Heart right ventricle (tissue), 16 donors: ENCODE data around the gene AIPL1. TPM values are rescaled to one million over a fixed set of nuclear protein-coding genes. Genes with fewer than 3 reads are reported as not detected.

Source experiments
- ATAC-seq, 8 donors: fragments of 200-7000 bp; cut with Tn5 transposase; one replicate each; pipeline ENCODE4 v1.9.1; 2020; ENCODE audit warnings: mild to moderate bottlenecking in 8 of 8, moderate library complexity in 8 of 8, moderate number of reproducible peaks in 1 of 8
- DNase-seq, 2 donors: peaks; one replicate each; pipeline ENCODE4 v3.0.0-alpha.2; 2020
- H3K27ac ChIP-seq, 10 donors: fragments of 200-600 bp; sonication (generic) in 2 of 10; one replicate each; pipeline versions ENCODE4 v1.5.0 to v1.8.0; 2020 to 2022; ENCODE audit warnings: mild to moderate bottlenecking in 3 of 10
- H3K27me3 ChIP-seq, 7 donors: fragments of 200-600 bp; one replicate each; pipeline ENCODE4 v1.8.0; 2021 to 2022; ENCODE audit warnings: mild to moderate bottlenecking in 2 of 7
- H3K36me3 ChIP-seq, 9 donors: fragments of 200-600 bp; sonication (generic) in 1 of 9; one replicate each; pipeline versions ENCODE4 v1.5.0 to v1.8.0; 2020 to 2022; ENCODE audit warnings: mild to moderate bottlenecking in 2 of 9
- H3K4me1 ChIP-seq, 9 donors: fragments of 200-600 bp; sonication (generic) in 1 of 9; one replicate each; pipeline versions ENCODE4 v1.5.0 to v1.8.0; 2020 to 2022; ENCODE audit warnings: mild to moderate bottlenecking in 4 of 9
- H3K4me3 ChIP-seq, 10 donors: fragments of 200-600 bp; sonication (generic) in 2 of 10; one replicate each; pipeline versions ENCODE4 v1.5.0 to v1.8.0; 2020 to 2022; ENCODE audit warnings: mild to moderate bottlenecking in 7 of 10, moderate library complexity in 2 of 10
- H3K9me3 ChIP-seq, 11 donors: fragments of 200-600 bp in 10 of 11; sonication (generic) in 2 of 11; one replicate each; pipeline versions ENCODE4 v1.5.0 to v1.8.0; 2013 to 2022; ENCODE audit warnings: mild to moderate bottlenecking in 2 of 11, control low read depth in 1 of 11, moderate library complexity in 1 of 11
- CTCF ChIP-seq, 9 donors: fragments of 200-600 bp; sonication (generic) in 2 of 9; IDR thresholded peaks; one replicate each; pipeline versions ENCODE4 v1.5.0 to v1.8.0; 2021 to 2022; ENCODE audit warnings: antibody characterized with exemption in 9 of 9, mild to moderate bottlenecking in 5 of 9, moderate library complexity in 1 of 9
- WGBS, 2 donors: extraction: QIAGEN DNeasy Blood & Tissue Kit; methylation state at CpG; one replicate each; pipeline ENCODE4 v1.1.7; 2013; ENCODE audit warnings: inconsistent platforms in 1 of 2; 5-methylcytosine and 5-hydroxymethylcytosine counted together
- intact Hi-C, 10 donors: fragments of 100-400 bp; cut with DNase I; formaldehyde crosslinking; loops; one replicate each; pipeline versions ENCODE4 v1.11.1 to v1.14.2; 2022
- polyA plus RNA-seq, 2 donors: library from polyadenylated mRNA; stranded (reverse); fragments of 200-250 nt; gene quantifications; one replicate each; pipeline ENCODE4 v1.2.3, GENCODE V29; 2013
- total RNA-seq, 10 donors: library from RNA; stranded (reverse); fragmentation: NEBNext Ultra II Directional in 3 of 10; extraction: Animal tissue kit (Norgen Biotek cat#: 25700) in 3 of 10; gene quantifications; one replicate each; pipeline versions ENCODE4 v1.2.1 to v1.2.4, GENCODE V29; 2021 to 2023
- donor health status: Arrhythmogenic right ventricular cardiomyopathy.
- donor health status: ischemic (EF 13 %, LVEDD 7.1; RV severe dilation, severe dysfunction).
- donor health status: healthy with polysubstance abuse.
- donor health status: DM: no; HTN: yes; CAD: no.
- donor health status: DM: no; HTN: no; CAD: no.
- donor health status: ischemic (EF 25% LVEDD 6.9; RV normal size, moderate dysfunction).
- donor health status: ischemic (EF 25% LVEDD 5.7; RV mildly dilated, moderate dysfunction).
- donor health status: healthy.
- donor health status: DM: yes; HTN: yes; CAD: no.
- donor health status: Ischemic cardiomyopathy.
- donor health status: ischemic (EF 35%, LVEDD 5.7; RV mildly dilated, moderate dysfunction).
- donor health status: nonischemic (EF 11% LVEDD 7.7; RV severe dilation, severe dysfunction).
- donor health status: DM: yes; HTN: yes; CAD: no.
- donor health status: PGD.
- donor health status: ischemic (EF 29% LVEDD 5.4; RV normal size, mild dysfunction).
- donor health status: nonischemic (EF 23%, LVEDD 6.1; RV moderate dilation, normal function).

Gene AIPL1
- total and polyA plus RNA-seq, 12 donors, result 0.01 TPM; not detected in 11

GRCh38 chr17:6454495-6455320 lies 19.8 kb upstream of the AIPL1 start:
- no peaks in the 10 kb centered on the region for H3K9me3 ChIP-seq
- no peak overlapping the region for H3K27ac ChIP-seq
- peak overlapping the region in 8 of 10 donors; percentile 13 to 38 (median 32) for H3K4me3 ChIP-seq
- peaks cover 0 to 31% (median 20%) of the 10 kb centered on the region in 7 donors for H3K27me3 ChIP-seq
- TF ChIP-seq CTCF (IDR thresholded peaks at IDR 0.05), result no peak
- intact Hi-C loops, result no loop called here
- WGBS, 2 donors, result 25 to 29% methylated on average over 35 of the region's 35 CpGs
- peaks cover 0 to 23% (median 12%) of the 10 kb centered on the region in 9 donors for H3K4me1 ChIP-seq
- DNase-seq, result no peak
- H3K36me3 ChIP-seq, result no peaks in the 10 kb centered on the region
- peak in 1 of 8 donors; percentile 8 for ATAC-seq

- no peaks in the 10 kb centered on the region for H3K9me3 ChIP-seq
- no peak for TF ChIP-seq CTCF (IDR thresholded peaks at IDR 0.05)
- DNase-seq, result no peak
Measured at GRCh38 chr17:6453279-6454024, 18.5 kb upstream of the AIPL1 start.

GRCh38 chr17:6452471-6453266 lies 17.7 kb upstream of the AIPL1 start:
- Histone ChIP-seq H3K27ac (no peak overlapping the region), H3K4me3 (no peak overlapping the region), H3K36me3 (peaks cover 0 to 3% (median 0%) of the 10 kb centered on the region in 9 donors), H3K9me3 (no peaks in the 10 kb centered on the region), H3K4me1 (peaks cover 0 to 23% (median 12%) of the 10 kb centered on the region in 9 donors), H3K27me3 (peaks cover 0 to 31% (median 20%) of the 10 kb centered on the region in 7 donors)
- no peak for ATAC-seq
- DNase-seq, result no peak
- intact Hi-C loops, result no loop called here
- no peak for TF ChIP-seq CTCF (IDR thresholded peaks at IDR 0.05)
- WGBS, 2 donors, result 88 to 91% methylated on average over 10 of the region's 10 CpGs

More at GRCh38 chr17:6453279-6454024, 18.5 kb upstream of the AIPL1 start:
- H3K4me1 ChIP-seq, result peaks cover 0 to 23% (median 12%) of the 10 kb centered on the region in 9 donors
- peaks cover 0 to 31% (median 20%) of the 10 kb centered on the region in 7 donors for H3K27me3 ChIP-seq
- no peak for ATAC-seq
- H3K4me3 ChIP-seq, result no peak overlapping the region
- no peak overlapping the region for H3K27ac ChIP-seq
- intact Hi-C loops, result no loop called here
- WGBS, 2 donors, result 72 to 78% methylated on average over 14 of the region's 14 CpGs
- H3K36me3 ChIP-seq, result no peaks in the 10 kb centered on the region
